ENCODE measurements around the gene FAM171A2. TPM values are rescaled to one million over a fixed set of nuclear protein-coding genes. Genes with fewer than 3 reads are reported as not detected.
A peak's percentile ranks its signal among the peaks of the same experiment; 100 is the strongest.

FAM171A2 gene
- total RNA-seq, 1 donor = 4.3 TPM

GRCh38 chr17:44315760-44316731 is 47.6 kb downstream of the FAM171A2 start:
- TF ChIP-seq CTCF (IDR thresholded peaks at IDR 0.05; ENCODE audit: extremely low read depth, low read depth, low read length) = no peak
- Histone ChIP-seq H3K9me3 (ENCODE audit: low read depth, low read length) (no peaks in the 10 kb centered on the region), H2AFZ (ENCODE audit: low read length) (no peak overlapping the region), H3K4me2 (ENCODE audit: insufficient read depth, low read length) (no peak overlapping the region), H3K4me3 (ENCODE audit: insufficient read depth, low read length) (no peak overlapping the region), H3K36me3 (ENCODE audit: insufficient read depth, low read length) (peaks cover 5% of the 10 kb centered on the region), H3K27ac (ENCODE audit: low read depth, low read length) (no peak overlapping the region), H3K4me1 (ENCODE audit: insufficient read depth, low read length) (no peaks in the 10 kb centered on the region), H3K27me3 (ENCODE audit: insufficient read depth, low read length) (peaks cover 43% of the 10 kb centered on the region), H3K79me2 (ENCODE audit: insufficient read depth, low read length) (no peaks in the 10 kb centered on the region), H4K20me1 (ENCODE audit: insufficient read depth, low read length) (peaks cover 6% of the 10 kb centered on the region)
- DNase-seq (ENCODE audit: insufficient read length, low spot score, missing footprints) = peak; percentile 87

- peaks cover 43% of the 10 kb centered on the region for H3K27me3 ChIP-seq (ENCODE audit: insufficient read depth, low read length)
- TF ChIP-seq CTCF (IDR thresholded peaks at IDR 0.05; ENCODE audit: extremely low read depth, low read depth, low read length) = no peak
- H3K27ac ChIP-seq (ENCODE audit: low read depth, low read length) = no peak overlapping the region
- H3K4me3 ChIP-seq (ENCODE audit: insufficient read depth, low read length) = no peak overlapping the region
- peaks cover 2% of the 10 kb centered on the region for H4K20me1 ChIP-seq (ENCODE audit: insufficient read depth, low read length)
- H3K36me3 ChIP-seq (ENCODE audit: insufficient read depth, low read length) = no peaks in the 10 kb centered on the region
- H2AFZ ChIP-seq (ENCODE audit: low read length) = no peak overlapping the region
- no peaks in the 10 kb centered on the region for H3K9me3 ChIP-seq (ENCODE audit: low read depth, low read length)
- peak; percentile 96 for DNase-seq (ENCODE audit: insufficient read length, low spot score, missing footprints)
- no peaks in the 10 kb centered on the region for H3K79me2 ChIP-seq (ENCODE audit: insufficient read depth, low read length)
- no peak overlapping the region for H3K4me2 ChIP-seq (ENCODE audit: insufficient read depth, low read length)
- no peaks in the 10 kb centered on the region for H3K4me1 ChIP-seq (ENCODE audit: insufficient read depth, low read length)
Observed at GRCh38 chr17:44314869-44315661, 48.6 kb downstream of the FAM171A2 start.

DNA sequence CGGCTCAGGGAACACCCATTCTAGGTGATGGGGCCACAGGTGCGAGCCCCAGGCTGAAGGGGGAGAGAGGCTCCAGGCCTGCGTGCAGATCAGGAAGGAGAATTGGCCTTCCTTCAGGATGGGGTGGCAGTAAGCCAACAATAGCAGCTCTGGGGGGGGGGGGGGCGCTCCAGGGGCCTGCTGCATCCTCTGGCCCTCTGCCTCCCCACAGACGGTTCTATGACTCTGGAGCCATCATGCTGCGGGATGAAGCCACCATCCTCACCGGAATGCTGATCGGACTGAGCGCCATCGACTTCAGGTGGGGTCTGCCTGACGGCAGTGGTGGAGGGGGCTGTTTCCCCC is 49.2 kb downstream of the FAM171A2 start:
- peaks cover 2% of the 10 kb centered on the region for H4K20me1 ChIP-seq (ENCODE audit: insufficient read depth, low read length)
- no peaks in the 10 kb centered on the region for H3K4me1 ChIP-seq (ENCODE audit: insufficient read depth, low read length)
- no peak for TF ChIP-seq CTCF (IDR thresholded peaks at IDR 0.05; ENCODE audit: extremely low read depth, low read depth, low read length)
- no peak overlapping the region for H2AFZ ChIP-seq (ENCODE audit: low read length)
- no peaks in the 10 kb centered on the region for H3K36me3 ChIP-seq (ENCODE audit: insufficient read depth, low read length)
- no peak overlapping the region for H3K4me3 ChIP-seq (ENCODE audit: insufficient read depth, low read length)
- no peaks in the 10 kb centered on the region for H3K9me3 ChIP-seq (ENCODE audit: low read depth, low read length)
- H3K27me3 ChIP-seq (ENCODE audit: insufficient read depth, low read length) = peaks cover 43% of the 10 kb centered on the region
- peak; percentile 79 for DNase-seq (ENCODE audit: insufficient read length, low spot score, missing footprints)
- H3K4me2 ChIP-seq (ENCODE audit: insufficient read depth, low read length) = no peak overlapping the region
- H3K79me2 ChIP-seq (ENCODE audit: insufficient read depth, low read length) = no peaks in the 10 kb centered on the region
- no peak overlapping the region for H3K27ac ChIP-seq (ENCODE audit: low read depth, low read length)

- H3K27ac ChIP-seq (ENCODE audit: low read depth, low read length) = no peak overlapping the region
- H3K36me3 ChIP-seq (ENCODE audit: insufficient read depth, low read length) = no peaks in the 10 kb centered on the region
- no peak for TF ChIP-seq CTCF (IDR thresholded peaks at IDR 0.05; ENCODE audit: extremely low read depth, low read depth, low read length)
- DNase-seq (ENCODE audit: insufficient read length, low spot score, missing footprints) = peak; percentile 91
- no peak overlapping the region for H3K4me2 ChIP-seq (ENCODE audit: insufficient read depth, low read length)
- no peak overlapping the region for H3K4me3 ChIP-seq (ENCODE audit: insufficient read depth, low read length)
- peaks cover 2% of the 10 kb centered on the region for H4K20me1 ChIP-seq (ENCODE audit: insufficient read depth, low read length)
- H3K9me3 ChIP-seq (ENCODE audit: low read depth, low read length) = no peaks in the 10 kb centered on the region
- H3K4me1 ChIP-seq (ENCODE audit: insufficient read depth, low read length) = no peaks in the 10 kb centered on the region
- no peak overlapping the region for H2AFZ ChIP-seq (ENCODE audit: low read length)
- no peaks in the 10 kb centered on the region for H3K79me2 ChIP-seq (ENCODE audit: insufficient read depth, low read length)
- peaks cover 43% of the 10 kb centered on the region for H3K27me3 ChIP-seq (ENCODE audit: insufficient read depth, low read length)
Observed at GRCh38 chr17:44314031-44314430, 49.6 kb downstream of the FAM171A2 start.
